Transverse colon (tissue), 3 donors: Measurements from ENCODE around the gene TMEM9.

Experiments used
- EP300 ChIP-seq: sonication (generic); formaldehyde crosslinking; IDR thresholded peaks from one replicate; pipeline ENCODE4 v1.6.1; 2017; ENCODE audit warnings: antibody characterized with exemption, low read depth
- POLR2A ChIP-seq: fragments of 450-650 bp; IDR thresholded peaks from one replicate; pipeline ENCODE4 v1.6.1; 2016; ENCODE audit warnings: antibody characterized with exemption, mild to moderate bottlenecking, moderate library complexity
- TF ChIP-seq, protein P1 (sequence below), 5 experiments: fragments of 200-600 bp in 3 of 5; fragments of 450-650 bp in 2 of 5; sonication (generic) in 3 of 5; IDR thresholded peaks; 1 replicate in 2 of 5; 2 replicates in 3 of 5; pipeline ENCODE4 v1.5.1; 2016 to 2017; ENCODE audit warnings: antibody characterized with exemption in 5 of 5, inconsistent platforms in 3 of 5, mild to moderate bottlenecking in 2 of 5, moderate library complexity in 1 of 5

DNA sequence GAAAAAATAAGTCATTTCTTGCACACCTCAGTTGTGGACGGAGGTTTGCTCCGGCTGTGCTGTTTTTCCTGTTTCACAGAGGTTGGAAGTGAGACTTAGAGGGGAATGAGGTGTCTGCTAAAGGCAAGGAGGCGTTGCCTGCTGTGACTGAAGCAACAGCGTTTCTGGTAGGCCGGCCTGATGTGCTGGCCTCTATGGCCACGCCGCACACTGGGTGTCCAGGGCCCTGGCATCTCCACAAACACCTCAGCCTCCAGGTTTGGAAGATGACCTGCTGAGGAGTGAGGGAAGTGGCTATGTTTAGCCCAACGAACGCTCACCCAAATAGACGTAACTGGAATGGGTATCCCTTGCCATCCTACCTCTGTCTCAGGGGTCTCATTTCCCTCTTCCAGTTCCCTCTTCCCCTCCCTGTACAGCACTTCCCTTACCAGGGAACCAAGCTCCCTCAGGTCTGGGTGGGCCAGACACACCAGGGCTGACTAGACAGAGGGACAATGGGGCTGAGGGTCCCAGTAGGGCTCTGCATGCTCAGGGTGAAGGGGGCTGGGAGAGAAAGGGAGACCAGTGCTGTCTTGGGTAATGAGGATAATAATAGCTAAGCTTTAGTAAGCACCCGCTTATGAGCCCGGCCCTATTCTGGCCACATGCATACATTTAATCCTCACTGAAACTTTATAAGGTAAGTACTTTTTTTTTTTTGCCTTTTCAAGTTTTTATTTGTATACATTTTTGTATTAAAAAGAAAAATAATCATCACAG is 53.9 kb downstream of the TMEM9 start:
- TF ChIP-seq, protein P1, sequence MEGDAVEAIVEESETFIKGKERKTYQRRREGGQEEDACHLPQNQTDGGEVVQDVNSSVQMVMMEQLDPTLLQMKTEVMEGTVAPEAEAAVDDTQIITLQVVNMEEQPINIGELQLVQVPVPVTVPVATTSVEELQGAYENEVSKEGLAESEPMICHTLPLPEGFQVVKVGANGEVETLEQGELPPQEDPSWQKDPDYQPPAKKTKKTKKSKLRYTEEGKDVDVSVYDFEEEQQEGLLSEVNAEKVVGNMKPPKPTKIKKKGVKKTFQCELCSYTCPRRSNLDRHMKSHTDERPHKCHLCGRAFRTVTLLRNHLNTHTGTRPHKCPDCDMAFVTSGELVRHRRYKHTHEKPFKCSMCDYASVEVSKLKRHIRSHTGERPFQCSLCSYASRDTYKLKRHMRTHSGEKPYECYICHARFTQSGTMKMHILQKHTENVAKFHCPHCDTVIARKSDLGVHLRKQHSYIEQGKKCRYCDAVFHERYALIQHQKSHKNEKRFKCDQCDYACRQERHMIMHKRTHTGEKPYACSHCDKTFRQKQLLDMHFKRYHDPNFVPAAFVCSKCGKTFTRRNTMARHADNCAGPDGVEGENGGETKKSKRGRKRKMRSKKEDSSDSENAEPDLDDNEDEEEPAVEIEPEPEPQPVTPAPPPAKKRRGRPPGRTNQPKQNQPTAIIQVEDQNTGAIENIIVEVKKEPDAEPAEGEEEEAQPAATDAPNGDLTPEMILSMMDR (IDR thresholded peaks at IDR 0.05), result no peak
- TF ChIP-seq POLR2A (no peak), EP300 (no peak)
